GM19043 (cell line): ENCODE data around the gene XKR3.
"Not testable (repeated sequence)": the region's sequence is repeated elsewhere in the genome, so short reads cannot be mapped to it uniquely, and the experiment has no call there.

ENCODE experiments used
- ATAC-seq: cut with Tn5 transposase; IDR thresholded peaks from one replicate; pipeline ENCODE4 v1.9.1; 2021; ENCODE audit warnings: low read depth; ENCODE audit not compliant: unreplicated experiment

XKR3 gene

GRCh38 chr22:16749282-16749681, 75.9 kb downstream of the XKR3 start:
- ATAC-seq: not testable (repeated sequence)

GRCh38 chr22:16748160-16748929, 76.9 kb downstream of the XKR3 start:
- ATAC-seq: not testable (repeated sequence)

GRCh38 chr22:16747266-16748159, 77.7 kb downstream of the XKR3 start:
- ATAC-seq: not testable (repeated sequence)

GRCh38 chr22:16734271-16734670, 90.9 kb downstream of the XKR3 start:
- ATAC-seq: not testable (repeated sequence)
